Glutamatergic neuron (in vitro differentiated cells): ENCODE results near the gene PHC3. TPM values are rescaled to one million over a fixed set of nuclear protein-coding genes. Genes with fewer than 3 reads are reported as not detected.

Experiments used
- DNase-seq: peaks from one replicate; pipeline ENCODE4 v3.0.0; 2022
- H3K27ac Mint-ChIP-seq: one replicate; pipeline ENCODE4 v1.8.0; 2020; ENCODE audit warnings: mild to moderate bottlenecking, mixed read lengths, inconsistent platforms; ENCODE audit not compliant: unreplicated experiment
- H3K27me3 Mint-ChIP-seq: one replicate; pipeline ENCODE4 v1.8.0; 2020; ENCODE audit warnings: mild to moderate bottlenecking, moderate library complexity, mixed read lengths, inconsistent platforms; ENCODE audit not compliant: unreplicated experiment
- H3K36me3 Mint-ChIP-seq: one replicate; pipeline ENCODE4 v1.8.0; 2020; ENCODE audit warnings: mild to moderate bottlenecking, mixed read lengths, inconsistent platforms; ENCODE audit not compliant: unreplicated experiment
- H3K4me1 Mint-ChIP-seq: one replicate; pipeline ENCODE4 v1.8.0; 2020; ENCODE audit warnings: mild to moderate bottlenecking, low read depth, mixed read lengths, inconsistent platforms; ENCODE audit not compliant: unreplicated experiment
- H3K4me3 Mint-ChIP-seq: one replicate; pipeline ENCODE4 v1.8.0; 2020; ENCODE audit warnings: mild to moderate bottlenecking, mixed read lengths, inconsistent platforms; ENCODE audit not compliant: unreplicated experiment
- H3K9me3 Mint-ChIP-seq: one replicate; pipeline ENCODE4 v1.8.0; 2020; ENCODE audit warnings: mild to moderate bottlenecking, moderate library complexity, mixed read lengths, inconsistent platforms; ENCODE audit not compliant: unreplicated experiment
- total RNA-seq: library from RNA; stranded (reverse); fragmentation: NEBNext Ultra II Directional; extraction: Animal tissue kit (Norgen Biotek cat#: 25700); gene quantifications from one replicate; pipeline ENCODE4 v1.2.1, GENCODE V29; 2021; ENCODE audit not compliant: unreplicated experiment
- TF ChIP-seq, protein P1 (sequence below): fragments of 200-600 bp; sonication (generic); IDR thresholded peaks from one replicate; pipeline ENCODE4 v1.5.0; 2021; ENCODE audit not compliant: partially characterized antibody, unreplicated experiment

PHC3 gene
- total RNA-seq, 1 donor from 2014 or later = 31.9 TPM

DNA sequence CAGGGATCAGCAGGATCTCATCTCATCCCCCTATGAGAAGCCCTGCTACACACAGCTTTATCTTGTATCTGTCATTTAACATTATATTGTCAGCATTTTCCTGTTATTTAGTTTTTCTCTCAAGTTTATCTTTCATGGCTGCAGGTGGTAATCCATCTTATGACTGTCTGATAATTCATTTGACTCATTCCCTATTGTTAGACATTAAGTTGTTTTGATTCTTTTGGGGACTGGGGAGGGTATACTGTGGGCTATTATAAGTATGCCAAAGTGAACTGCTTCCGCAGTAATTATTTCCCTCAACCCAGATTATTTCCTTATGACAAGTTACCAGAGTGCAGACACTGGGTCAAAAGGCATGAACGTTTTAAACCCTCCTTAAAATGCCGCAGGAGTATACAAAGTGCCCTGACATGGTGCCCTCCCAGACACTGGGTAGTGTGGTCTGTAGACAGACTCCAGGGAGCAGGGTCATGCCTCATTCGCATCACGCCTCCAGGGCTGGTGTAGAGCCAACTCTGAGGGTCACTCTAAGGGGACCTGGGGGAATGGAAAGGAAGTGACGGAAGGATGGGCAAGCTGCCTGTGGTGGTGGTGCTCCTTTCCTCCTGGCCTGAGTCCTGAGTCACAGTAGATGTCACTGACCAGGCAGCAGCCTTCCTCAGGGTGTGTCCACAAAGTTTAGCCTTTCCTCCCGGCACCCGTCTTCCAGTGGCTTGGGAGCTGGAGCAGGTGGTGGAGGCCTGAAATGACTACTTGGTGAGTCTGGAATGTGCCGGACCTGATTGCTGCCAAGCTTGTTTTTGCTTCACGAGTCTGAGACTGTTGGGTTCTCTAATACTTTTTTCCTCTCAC lies 132.2 kb downstream of the PHC3 start:
- DNase-seq = no peak
- Mint-ChIP-seq H3K4me3 (no peak overlapping the region), H3K4me1 (peaks cover 3% of the 10 kb centered on the region), H3K36me3 (no peaks in the 10 kb centered on the region), H3K9me3 (no peaks in the 10 kb centered on the region), H3K27me3 (peaks cover 3% of the 10 kb centered on the region), H3K27ac (no peak overlapping the region)
- TF ChIP-seq, protein P1, sequence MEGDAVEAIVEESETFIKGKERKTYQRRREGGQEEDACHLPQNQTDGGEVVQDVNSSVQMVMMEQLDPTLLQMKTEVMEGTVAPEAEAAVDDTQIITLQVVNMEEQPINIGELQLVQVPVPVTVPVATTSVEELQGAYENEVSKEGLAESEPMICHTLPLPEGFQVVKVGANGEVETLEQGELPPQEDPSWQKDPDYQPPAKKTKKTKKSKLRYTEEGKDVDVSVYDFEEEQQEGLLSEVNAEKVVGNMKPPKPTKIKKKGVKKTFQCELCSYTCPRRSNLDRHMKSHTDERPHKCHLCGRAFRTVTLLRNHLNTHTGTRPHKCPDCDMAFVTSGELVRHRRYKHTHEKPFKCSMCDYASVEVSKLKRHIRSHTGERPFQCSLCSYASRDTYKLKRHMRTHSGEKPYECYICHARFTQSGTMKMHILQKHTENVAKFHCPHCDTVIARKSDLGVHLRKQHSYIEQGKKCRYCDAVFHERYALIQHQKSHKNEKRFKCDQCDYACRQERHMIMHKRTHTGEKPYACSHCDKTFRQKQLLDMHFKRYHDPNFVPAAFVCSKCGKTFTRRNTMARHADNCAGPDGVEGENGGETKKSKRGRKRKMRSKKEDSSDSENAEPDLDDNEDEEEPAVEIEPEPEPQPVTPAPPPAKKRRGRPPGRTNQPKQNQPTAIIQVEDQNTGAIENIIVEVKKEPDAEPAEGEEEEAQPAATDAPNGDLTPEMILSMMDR = no peak

DNA sequence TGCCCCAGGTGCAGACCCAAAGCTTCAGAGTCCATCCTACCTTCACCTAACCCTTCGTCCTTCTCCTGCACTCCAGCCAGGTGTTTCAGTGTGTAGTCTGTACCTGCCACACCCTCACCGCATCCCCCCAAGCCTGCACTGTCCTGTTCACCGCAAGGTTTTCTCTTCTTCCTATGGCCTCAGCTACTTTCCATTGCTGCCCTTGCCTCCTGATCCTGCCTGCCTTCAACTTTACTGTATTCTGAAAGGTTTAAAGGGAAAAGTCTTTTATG lies 134.5 kb downstream of the PHC3 start:
- no peaks in the 10 kb centered on the region for H3K36me3 Mint-ChIP-seq
- DNase-seq = no peak
- peaks cover 3% of the 10 kb centered on the region for H3K4me1 Mint-ChIP-seq
- TF ChIP-seq, protein P1 = no peak
- no peaks in the 10 kb centered on the region for H3K9me3 Mint-ChIP-seq
- H3K4me3 Mint-ChIP-seq = no peak overlapping the region
- peaks cover 3% of the 10 kb centered on the region for H3K27me3 Mint-ChIP-seq
- no peak overlapping the region for H3K27ac Mint-ChIP-seq

DNA sequence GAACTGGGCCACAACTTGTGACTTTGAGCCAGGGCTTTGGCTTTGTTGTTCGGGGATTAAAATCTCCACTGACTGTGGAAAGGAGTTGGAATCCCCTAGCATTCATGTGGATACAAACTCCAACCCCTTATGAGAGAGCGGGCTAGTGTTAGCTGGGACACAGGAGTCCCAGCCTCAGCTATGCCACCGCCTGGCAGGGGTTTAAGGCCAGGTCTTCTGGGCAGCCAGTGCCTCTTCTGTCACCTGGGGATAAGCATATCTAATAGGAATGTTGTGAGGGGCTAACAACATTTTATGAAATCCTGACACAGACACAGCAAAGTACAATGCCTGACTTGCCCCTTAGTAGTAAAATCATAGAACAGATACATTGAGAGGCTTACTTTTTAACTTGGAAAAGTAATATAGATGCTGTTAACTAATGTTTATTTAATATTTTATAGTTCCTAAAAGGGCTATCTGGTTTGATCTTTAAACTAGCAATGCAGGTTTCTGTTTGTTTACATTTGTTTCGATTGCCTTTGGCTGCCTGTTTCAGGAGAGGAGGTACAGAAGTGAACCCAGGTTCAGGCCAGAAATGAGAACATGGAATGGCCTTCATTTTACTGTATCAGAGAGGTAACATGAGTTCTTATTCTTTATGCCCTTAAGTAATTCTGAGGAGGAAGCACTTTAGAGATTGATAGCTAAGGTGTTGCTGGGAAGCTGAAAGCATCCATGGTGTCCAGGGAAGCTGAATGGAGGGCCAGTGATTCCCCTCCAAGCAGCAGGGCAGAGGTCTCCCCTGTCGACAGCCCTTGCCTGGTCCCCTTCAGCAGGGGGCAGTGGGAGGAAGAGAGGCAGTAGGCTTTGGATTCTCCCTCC lies 135.0 kb downstream of the PHC3 start:
- TF ChIP-seq, protein P1 = no peak
- no peak for DNase-seq
- Mint-ChIP-seq H3K27ac (no peak overlapping the region), H3K27me3 (peaks cover 3% of the 10 kb centered on the region), H3K36me3 (no peaks in the 10 kb centered on the region), H3K4me1 (peaks cover 3% of the 10 kb centered on the region), H3K4me3 (no peak overlapping the region), H3K9me3 (no peaks in the 10 kb centered on the region)

DNA sequence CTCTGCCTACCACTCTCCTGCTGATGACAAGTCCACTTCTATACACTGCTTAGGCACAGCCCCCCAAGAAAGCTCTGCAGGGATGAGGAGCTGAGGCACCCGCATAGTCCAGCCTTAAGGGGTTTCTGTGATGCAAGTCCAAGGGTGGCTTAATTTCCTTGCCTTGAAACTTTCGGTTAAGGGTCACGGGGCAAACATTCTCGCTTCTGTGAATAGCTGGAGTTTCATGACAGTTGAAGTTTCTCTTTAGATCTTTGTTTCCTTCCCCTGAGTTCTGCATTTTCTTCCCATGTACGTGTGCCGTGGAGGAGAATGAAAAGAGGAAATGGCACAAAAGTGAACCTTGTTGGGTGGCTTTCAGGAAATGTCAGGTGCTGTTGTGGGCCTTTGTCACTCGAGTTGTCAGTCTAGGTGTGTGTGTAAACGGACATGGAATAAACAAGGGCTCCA lies 136.7 kb downstream of the PHC3 start:
- TF ChIP-seq, protein P1 = no peak
- Mint-ChIP-seq H3K4me3 (no peak overlapping the region), H3K27me3 (peaks cover 5% of the 10 kb centered on the region), H3K36me3 (no peaks in the 10 kb centered on the region), H3K9me3 (no peaks in the 10 kb centered on the region), H3K27ac (no peak overlapping the region), H3K4me1 (peaks cover 3% of the 10 kb centered on the region)
- no peak for DNase-seq

DNA sequence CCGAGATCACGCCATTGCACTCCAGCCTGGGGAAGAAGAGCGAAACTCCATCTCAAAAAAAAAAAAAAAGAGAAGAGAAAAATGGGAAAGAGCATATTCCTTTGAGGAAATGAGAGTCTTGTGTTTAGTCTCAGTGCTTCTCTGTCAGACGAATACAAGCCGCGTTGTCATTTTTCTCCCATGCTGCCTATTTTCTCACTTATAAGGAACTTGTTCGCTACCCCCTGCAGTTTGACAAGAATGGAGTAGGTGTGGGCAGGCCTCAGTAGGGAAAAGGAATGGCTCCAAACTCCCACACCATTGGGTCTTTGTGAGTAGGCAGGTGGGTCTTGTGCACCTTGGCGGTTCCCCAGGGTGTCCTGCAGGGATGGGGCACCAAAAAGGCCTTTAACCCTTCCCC lies 137.3 kb downstream of the PHC3 start:
- Mint-ChIP-seq H3K27ac (no peak overlapping the region), H3K9me3 (no peaks in the 10 kb centered on the region), H3K4me3 (no peak overlapping the region), H3K27me3 (peaks cover 5% of the 10 kb centered on the region), H3K36me3 (no peaks in the 10 kb centered on the region), H3K4me1 (peaks cover 3% of the 10 kb centered on the region)
- DNase-seq = no peak
- TF ChIP-seq, protein P1 = no peak
